ENCODE data around the gene GPR156.

- TF ChIP-seq CTCF (IDR thresholded peaks at IDR 0.05; ENCODE audit: insufficient read depth, low read length, poor library complexity, severe bottlenecking) (no peak), EZH2phosphoT487 (conservative IDR thresholded peaks at IDR 0.05; ENCODE audit: low read length) (no peak)
Observed at GRCh38 chr3:120192579-120192978, 92.4 kb downstream of the GPR156 start.
